WERI-Rb-1 (cell line): ENCODE data around the gene POR.
A peak's percentile ranks its signal among the peaks of the same experiment; 100 is the strongest.

Experiments
- DNase-seq: peaks from one replicate; pipeline ENCODE4 v3.0.0-alpha.2; 2020
- H3K27ac ChIP-seq: fragments of 250-450 bp; sonication (Bioruptor Pico); 2 replicates; pipeline ENCODE4 v1.5.1; 2020; ENCODE audit warnings: mild to moderate bottlenecking, moderate library complexity
- H3K27me3 ChIP-seq: fragments of 250-450 bp; sonication (Bioruptor Pico); 2 replicates; pipeline ENCODE4 v1.5.1; 2021; ENCODE audit warnings: mild to moderate bottlenecking, low read depth, moderate library complexity; ENCODE audit not compliant: insufficient read depth, severe bottlenecking
- H3K36me3 ChIP-seq: fragments of 250-450 bp; sonication (Bioruptor Pico); 2 replicates; pipeline ENCODE4 v1.5.1; 2020; ENCODE audit warnings: mild to moderate bottlenecking, moderate library complexity
- H3K4me3 ChIP-seq: 2 replicates; pipeline ENCODE4 v1.5.1; 2011; ENCODE audit warnings: low read depth, mild to moderate bottlenecking, control low read depth, low read length
- H3K9me3 ChIP-seq: fragments of 250-450 bp; sonication (Bioruptor Pico); 2 replicates; pipeline ENCODE4 v1.5.1; 2021; ENCODE audit warnings: mild to moderate bottlenecking, moderate library complexity; ENCODE audit not compliant: severe bottlenecking
- TF ChIP-seq, protein P1 (sequence below): IDR thresholded peaks from 2 replicates; pipeline ENCODE4 v1.5.1; 2011; ENCODE audit warnings: low read depth, mild to moderate bottlenecking, control low read depth, inconsistent platforms, low read length

The POR gene

DNA sequence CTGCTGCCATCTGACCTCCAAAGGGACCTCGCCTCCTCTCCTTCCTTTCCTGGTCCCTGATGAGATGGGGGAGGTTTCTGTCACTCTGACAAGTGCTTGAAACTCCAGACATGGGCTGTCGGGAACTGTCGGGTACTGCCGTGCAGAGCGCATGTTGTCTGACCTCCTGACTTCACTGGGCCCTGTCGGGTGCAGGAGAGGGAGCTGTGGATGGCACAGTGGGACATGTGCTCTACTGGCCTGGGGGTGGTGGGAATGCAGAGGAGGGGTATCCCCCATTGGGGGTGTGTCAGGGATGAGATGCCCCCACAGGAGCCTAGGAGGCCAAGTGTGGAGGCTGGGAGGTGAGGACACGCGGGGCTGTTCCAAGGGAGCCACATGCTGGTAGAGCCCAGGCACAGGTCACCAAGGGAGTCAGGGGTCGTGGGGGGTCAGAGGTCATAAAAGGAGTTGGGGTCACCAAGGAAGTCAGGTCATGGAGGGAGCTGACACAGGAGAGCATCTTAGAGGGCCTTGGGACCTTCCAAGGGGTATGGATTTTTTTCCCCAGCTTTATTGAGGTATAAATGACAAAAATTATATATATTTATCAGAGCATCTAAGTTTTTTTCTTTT is 48.5 kb downstream of the POR start:
- Histone ChIP-seq H3K27me3 (no peaks in the 10 kb centered on the region), H3K36me3 (peaks cover 2% of the 10 kb centered on the region), H3K27ac (no peak overlapping the region), H3K4me3 (no peak overlapping the region), H3K9me3 (no peaks in the 10 kb centered on the region)
- TF ChIP-seq, protein P1, sequence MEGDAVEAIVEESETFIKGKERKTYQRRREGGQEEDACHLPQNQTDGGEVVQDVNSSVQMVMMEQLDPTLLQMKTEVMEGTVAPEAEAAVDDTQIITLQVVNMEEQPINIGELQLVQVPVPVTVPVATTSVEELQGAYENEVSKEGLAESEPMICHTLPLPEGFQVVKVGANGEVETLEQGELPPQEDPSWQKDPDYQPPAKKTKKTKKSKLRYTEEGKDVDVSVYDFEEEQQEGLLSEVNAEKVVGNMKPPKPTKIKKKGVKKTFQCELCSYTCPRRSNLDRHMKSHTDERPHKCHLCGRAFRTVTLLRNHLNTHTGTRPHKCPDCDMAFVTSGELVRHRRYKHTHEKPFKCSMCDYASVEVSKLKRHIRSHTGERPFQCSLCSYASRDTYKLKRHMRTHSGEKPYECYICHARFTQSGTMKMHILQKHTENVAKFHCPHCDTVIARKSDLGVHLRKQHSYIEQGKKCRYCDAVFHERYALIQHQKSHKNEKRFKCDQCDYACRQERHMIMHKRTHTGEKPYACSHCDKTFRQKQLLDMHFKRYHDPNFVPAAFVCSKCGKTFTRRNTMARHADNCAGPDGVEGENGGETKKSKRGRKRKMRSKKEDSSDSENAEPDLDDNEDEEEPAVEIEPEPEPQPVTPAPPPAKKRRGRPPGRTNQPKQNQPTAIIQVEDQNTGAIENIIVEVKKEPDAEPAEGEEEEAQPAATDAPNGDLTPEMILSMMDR, result no peak
- DNase-seq, result no peak

DNA sequence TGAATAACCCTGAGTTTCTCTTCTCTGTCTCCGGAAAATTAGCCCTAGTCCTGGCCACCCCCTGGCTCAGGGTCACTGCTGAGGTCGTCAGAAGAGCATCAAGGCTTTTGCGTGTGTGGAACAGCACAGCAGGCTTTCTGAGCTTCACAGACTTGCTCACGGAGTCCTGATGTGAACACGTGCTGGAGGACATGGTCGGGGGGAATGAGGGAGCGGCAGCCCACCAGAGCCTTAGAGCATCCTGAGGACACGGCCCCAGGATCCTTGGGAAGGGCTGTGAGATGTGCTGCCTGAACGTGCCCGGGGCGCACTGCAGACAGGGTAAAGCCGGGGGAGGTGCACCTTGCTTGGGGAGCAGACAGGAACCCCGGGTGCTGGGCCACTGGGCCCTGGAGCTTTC is 50.7 kb downstream of the POR start:
- DNase-seq, result no peak
- Histone ChIP-seq H3K27ac (no peak overlapping the region), H3K36me3 (no peaks in the 10 kb centered on the region; the same call in 1 of the 2 replicates), H3K9me3 (no peaks in the 10 kb centered on the region), H3K27me3 (no peaks in the 10 kb centered on the region), H3K4me3 (no peak overlapping the region)
- TF ChIP-seq, protein P1, result no peak

DNA sequence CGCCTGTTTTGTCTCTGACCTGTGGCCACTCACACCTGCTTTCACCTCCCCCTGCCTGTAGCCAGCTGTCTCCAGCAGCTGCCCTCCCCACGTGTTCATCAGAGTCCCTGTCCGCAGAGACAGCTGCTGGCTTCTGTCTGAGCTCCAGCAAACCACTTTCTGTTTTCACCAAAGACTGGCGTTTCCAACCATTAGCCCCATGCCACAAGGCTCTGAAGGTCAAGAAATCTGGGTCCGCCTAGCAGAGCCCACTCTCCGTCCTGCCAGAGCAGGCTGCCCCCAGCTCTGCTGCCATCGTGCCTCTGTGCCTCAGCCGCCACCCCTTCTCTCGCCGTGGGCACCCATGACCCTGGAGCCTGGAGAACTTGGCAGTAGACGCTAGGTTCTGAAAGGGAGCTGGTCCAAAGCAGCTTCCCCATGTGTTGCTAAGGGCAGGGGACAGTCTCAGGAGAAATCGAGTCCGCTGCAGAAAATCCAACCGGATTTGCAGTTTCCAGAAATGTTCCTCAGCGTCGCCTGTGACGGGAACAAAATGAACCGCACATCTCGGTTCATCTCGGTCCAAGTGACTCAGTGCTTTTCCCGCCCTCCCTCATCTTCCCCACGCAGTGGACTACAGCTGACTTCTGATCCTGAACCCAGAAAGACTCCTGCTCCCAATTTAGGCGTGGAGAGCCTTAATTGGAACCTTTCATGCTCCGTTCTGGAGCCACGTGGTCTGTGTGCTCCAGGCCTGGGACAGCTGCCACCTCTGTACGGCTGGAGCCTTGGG is 51.4 kb downstream of the POR start:
- no peaks in the 10 kb centered on the region; the same call in 1 of the 2 replicates for H3K36me3 ChIP-seq
- no peaks in the 10 kb centered on the region for H3K27me3 ChIP-seq
- H3K27ac ChIP-seq, result no peak overlapping the region
- no peaks in the 10 kb centered on the region for H3K9me3 ChIP-seq
- DNase-seq, result peak; percentile 43
- TF ChIP-seq, protein P1, result no peak
- no peak overlapping the region for H3K4me3 ChIP-seq

DNA sequence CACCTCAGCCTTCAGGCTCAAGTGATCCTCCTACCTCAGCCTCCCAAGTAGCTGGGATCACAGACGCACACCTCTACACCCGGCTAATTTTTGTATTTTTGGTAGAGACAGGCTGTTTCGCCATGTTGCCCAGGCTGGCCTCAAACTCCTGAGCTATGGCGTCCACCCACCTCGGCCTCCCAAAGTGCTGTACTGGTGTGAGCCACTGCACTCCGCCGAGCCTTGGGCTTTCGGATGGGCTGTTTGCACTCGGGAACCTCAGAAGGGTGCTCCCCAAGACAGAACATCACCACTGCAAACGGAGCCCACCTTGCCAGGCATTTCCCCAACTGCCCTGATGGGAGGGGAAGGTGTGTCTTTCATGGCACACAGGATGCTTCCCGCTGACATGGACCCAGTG is 52.1 kb downstream of the POR start:
- Histone ChIP-seq H3K27ac (no peak overlapping the region), H3K4me3 (no peak overlapping the region), H3K36me3 (no peaks in the 10 kb centered on the region; the same call in 1 of the 2 replicates), H3K9me3 (no peaks in the 10 kb centered on the region), H3K27me3 (no peaks in the 10 kb centered on the region)
- DNase-seq, result no peak
- TF ChIP-seq, protein P1, result no peak

DNA sequence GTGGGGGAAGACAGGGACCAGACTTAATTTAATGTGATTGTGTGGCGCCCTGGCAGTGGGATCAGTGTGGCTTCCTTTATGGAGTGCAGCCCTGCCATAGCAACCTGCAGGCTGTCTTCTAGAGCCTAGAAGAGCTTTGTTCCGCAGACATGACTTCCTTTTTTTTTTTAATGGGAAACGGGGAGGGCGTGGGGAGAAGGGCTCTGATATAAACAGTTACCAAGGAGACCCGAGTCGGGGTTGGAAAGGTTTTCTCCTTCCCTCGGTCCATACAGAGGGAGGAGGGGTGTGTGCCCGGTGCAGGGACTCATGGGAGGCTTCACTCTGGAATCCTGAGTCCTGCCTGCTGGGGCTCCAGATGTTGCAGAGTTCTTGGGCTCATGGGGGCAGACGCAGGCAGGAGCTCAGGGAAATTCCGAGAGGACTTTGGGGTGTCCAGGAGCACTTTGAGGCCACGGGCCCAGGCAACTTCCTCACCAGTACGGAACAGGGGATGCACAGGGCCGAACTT is 52.6 kb downstream of the POR start:
- no peak for DNase-seq
- Histone ChIP-seq H3K27ac (no peak overlapping the region), H3K36me3 (peaks cover 4% of the 10 kb centered on the region), H3K9me3 (no peaks in the 10 kb centered on the region), H3K4me3 (no peak overlapping the region), H3K27me3 (no peaks in the 10 kb centered on the region)
- TF ChIP-seq, protein P1, result no peak
